Measurements from ENCODE around the gene ANKRD53. TPM values are rescaled to one million over a fixed set of nuclear protein-coding genes. Genes with fewer than 3 reads are reported as not detected.

ANKRD53 gene, protein sequence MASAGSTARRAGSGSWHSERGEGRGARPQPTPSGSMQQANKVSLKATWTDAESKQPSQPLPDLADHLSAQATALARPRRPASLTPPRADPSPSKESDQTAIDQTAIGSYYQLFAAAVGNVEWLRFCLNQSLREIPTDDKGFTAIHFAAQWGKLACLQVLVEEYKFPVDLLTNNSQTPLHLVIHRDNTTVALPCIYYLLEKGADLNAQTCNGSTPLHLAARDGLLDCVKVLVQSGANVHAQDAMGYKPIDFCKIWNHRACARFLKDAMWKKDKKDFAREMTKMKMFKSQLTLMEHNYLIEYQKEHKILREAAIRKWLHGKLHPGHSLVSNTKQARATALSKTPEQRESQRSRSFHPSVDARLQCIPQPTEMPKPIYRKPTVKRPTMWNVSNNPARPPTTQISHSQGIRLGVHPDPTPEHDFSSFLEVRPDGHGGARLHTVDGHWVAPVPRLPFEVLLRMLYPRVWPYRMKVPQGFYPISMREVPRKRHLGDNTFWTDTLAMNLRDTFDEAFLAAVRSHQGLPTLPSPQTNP
- not detected in 2 replicates for total RNA-seq (2014; rRNA removed; shearing (Covaris generic))
- not detected in 2 replicates for polyA plus RNA-seq (2015; cell fraction: cytosol; rRNA removed)
- polyA plus RNA-seq (2015; cell fraction: nucleus; rRNA removed) = not detected in 2 replicates

DNA sequence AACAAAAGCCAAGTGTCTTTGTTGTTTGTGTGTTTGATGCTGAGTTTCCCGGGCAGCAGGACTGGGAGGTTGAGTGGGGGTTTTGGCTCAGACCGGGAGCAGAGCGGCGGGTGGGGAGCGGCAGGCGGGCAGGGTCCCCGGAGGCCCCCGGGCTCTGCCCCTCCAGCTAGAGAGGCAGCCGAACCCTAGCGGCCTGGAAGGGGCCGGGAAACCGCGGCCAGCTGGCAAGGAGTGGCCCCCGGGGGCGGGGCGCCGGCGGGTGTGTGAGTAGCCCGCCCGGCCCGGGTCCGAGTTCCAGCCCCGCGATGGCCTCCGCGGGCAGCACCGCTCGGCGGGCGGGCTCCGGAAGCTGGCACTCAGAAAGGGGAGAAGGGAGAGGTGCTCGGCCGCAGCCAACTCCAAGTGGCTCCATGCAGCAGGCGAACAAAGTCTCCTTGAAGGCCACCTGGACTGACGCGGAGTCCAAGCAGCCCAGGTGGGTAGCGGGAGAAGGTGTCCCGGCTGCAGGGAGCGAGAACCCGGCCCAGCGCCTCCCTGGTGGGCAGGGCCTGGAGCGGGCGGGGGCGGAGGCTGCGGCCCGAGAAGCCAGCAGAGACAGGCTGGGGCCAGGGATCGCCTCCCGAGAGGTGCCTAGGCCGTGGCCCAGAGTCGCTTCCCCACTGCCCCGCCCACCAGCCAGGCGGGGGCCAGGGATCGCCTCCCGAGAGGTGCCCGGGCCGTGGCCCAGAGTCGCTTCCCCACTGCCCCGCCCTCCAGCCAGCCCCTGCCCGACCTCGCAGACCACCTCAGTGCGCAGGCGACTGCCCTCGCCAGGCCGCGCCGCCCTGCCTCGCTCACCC lies at the start of gene ANKRD53:
Gene ANKRD53, plus strand, starts transcription at position 290 of the 839 bp plus-strand sequence. Its CDS starts 16 bp downstream, at position 306.
- no peak for DNase-seq (ENCODE audit: low read depth, low spot score)
- in situ Hi-C loops (cut with HindIII; ENCODE audit: low pct_unique_long_range_greater_than_20kb, low sequenced_read_pairs) = no loop called here

DNA sequence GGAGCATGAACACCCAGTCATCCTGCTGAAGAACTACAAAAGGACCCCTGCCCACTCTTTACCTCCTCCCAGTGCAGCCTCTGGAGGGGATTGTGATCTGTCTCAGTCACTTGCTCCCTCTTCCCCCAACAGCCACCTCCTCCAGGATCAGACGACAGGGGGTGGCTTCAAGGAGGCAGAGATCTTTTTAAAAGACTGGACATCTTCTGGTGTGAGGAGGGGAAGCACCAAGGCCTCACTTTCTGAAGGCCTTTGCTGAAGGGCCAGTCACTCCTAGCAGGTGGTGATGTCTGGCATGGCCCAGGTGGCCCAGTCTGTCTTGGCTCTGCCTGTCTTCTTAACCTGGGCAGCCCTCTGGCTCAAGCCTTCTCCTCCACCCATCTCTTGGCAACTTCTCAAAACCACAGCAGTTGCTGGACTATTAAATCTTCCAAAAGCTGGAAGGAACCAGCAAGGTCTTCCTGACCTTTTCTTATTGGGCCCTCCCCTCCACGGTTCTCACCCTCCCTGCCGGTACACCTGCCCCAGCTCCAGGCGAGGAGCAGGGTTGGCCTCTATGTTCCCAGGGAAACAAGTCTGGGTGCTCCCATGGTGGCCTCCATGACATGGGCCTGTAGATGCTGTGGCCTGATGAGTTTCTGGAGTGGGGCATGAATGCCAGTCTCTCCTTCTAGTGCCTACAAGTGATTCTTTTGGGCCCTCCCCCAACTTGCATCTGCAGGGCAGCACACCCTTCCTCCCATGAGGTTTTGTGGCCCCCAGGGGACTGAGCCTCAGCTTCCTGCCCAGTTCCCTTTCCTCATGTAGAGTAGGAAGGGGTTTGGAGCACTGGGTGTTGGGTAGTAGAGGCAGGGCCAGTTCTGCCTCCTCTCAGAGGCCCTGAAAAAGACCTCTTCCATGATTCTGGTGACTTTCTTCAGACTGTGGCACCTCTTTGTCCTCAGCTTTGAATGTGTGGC lies 47.8 kb upstream of the ANKRD53 start:
- DNase-seq (ENCODE audit: low read depth, low spot score) = no peak

DNA sequence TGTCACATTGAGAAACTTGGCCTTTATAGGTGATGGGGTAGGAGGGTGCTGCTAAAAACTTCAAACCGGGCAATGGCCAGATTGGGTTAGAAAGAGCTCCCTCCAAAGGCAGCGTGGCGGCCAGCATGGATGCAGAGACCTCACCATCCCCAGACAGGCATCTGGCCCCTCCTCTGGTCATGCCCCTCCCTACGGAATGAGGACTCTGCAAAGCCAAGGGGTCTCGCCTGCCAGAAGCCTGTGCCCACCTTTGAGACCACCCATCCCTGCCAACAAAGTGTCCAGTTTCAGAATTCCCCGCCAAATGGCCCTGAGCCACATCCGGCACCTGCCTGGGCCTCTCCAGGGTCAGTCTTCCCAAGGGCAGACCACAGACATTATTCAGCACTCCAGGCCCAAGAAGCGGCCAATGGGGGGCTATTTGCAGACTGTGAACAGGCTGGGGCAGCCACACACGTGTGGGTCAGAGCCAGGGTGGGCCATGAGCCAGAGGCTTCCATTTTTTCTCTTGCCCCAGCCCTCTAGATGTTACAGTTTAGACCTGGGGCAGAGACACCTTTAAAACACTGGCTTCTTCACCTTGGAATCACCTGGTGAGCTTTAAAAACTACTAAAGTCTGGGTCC lies 46.9 kb upstream of the ANKRD53 start:
- in situ Hi-C loops (cut with HindIII; ENCODE audit: low pct_unique_long_range_greater_than_20kb, low sequenced_read_pairs) = no loop called here
- no peak for DNase-seq (ENCODE audit: low read depth, low spot score)

More for the DNA sequence above, 47.8 kb upstream of the ANKRD53 start:
- in situ Hi-C loops (cut with HindIII; ENCODE audit: low pct_unique_long_range_greater_than_20kb, low sequenced_read_pairs) = no loop called here

DNA sequence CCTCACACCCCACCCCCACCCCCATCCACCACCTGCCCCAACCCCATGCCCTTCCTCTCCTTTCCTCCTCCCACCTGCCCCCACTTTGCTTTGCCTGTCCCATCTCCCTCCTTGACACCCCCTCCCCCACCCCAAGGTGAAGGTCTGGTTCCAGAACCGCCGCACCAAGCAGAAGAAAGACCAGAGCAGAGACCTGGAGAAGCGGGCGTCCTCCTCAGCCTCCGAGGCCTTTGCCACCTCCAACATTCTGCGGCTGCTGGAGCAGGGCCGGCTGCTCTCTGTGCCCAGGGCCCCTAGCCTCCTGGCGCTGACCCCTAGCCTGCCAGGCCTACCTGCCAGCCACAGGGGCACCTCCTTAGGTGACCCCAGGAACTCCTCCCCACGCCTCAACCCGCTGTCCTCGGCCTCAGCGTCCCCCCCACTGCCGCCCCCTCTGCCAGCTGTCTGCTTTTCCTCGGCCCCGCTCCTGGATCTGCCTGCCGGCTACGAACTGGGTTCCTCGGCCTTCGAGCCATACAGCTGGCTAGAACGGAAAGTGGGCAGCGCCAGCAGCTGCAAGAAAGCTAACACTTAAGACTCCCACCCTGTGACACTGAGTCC lies 45.7 kb upstream of the ANKRD53 start:
- in situ Hi-C loops (cut with HindIII; ENCODE audit: low pct_unique_long_range_greater_than_20kb, low sequenced_read_pairs) = no loop called here
- no peak for DNase-seq (ENCODE audit: low read depth, low spot score)

DNA sequence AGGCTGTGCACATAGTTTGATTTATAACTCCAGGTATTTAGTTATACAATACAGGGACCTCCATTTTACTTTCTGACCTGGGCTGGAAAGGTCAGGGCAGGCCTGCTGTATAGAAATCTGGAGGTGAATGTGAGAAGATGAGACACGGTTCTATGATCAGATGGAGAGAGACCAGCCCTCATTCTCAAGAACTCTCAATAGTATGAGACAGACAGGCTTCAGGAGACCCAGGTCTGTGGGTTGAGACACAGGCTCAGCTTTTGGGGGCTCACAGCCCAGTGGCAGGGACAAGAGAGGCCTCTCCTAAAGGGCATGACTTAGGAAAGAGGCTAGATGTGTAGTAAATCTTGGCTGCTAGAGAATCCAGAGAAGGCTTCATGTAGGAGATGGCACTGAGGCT lies 43.4 kb upstream of the ANKRD53 start:
- in situ Hi-C loops (cut with HindIII; ENCODE audit: low pct_unique_long_range_greater_than_20kb, low sequenced_read_pairs) = no loop called here
- no peak for DNase-seq (ENCODE audit: low read depth, low spot score)

DNA sequence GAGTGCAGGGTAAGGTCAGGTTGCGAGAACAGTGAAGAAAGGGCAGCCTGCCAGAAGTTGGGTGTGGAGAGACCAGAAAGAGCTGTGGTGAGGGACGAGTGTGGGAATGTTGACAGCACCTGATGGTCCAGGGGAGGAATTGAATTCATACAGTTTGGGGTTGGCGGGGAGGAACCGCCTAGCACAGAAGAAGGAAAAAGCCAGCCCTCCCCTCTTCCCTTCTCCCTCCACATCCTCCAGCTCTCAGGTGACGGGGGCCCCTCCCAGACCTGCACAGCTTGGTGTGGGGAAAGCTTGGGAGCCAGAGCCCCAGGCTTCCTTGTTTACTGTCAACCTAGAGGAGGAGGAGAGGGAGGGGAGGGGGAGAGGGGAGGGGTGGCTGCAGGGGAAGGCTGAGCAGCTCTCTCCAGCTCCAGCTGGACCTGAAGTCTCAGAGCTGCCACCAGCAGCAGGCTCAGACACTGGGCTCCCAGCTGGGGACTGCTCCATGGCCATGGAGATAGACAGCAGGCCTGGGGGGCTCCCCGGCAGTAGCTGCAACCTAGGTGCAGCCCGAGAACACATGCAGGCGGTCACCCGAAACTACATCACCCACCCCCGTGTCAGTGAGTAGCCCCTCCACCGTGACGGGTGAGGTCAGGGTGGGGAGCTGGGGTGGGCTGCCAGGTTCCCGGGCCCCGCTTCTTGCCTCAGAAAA lies 42.8 kb upstream of the ANKRD53 start, which contains the start of gene ATP6V1B1:
Gene ATP6V1B1, plus strand, starts transcription at position 433 of the 697 bp plus-strand sequence. Its CDS starts 55 bp downstream, at position 488.
- no peak for DNase-seq (ENCODE audit: low read depth, low spot score)
- in situ Hi-C loops (cut with HindIII; ENCODE audit: low pct_unique_long_range_greater_than_20kb, low sequenced_read_pairs) = no loop called here

DNA sequence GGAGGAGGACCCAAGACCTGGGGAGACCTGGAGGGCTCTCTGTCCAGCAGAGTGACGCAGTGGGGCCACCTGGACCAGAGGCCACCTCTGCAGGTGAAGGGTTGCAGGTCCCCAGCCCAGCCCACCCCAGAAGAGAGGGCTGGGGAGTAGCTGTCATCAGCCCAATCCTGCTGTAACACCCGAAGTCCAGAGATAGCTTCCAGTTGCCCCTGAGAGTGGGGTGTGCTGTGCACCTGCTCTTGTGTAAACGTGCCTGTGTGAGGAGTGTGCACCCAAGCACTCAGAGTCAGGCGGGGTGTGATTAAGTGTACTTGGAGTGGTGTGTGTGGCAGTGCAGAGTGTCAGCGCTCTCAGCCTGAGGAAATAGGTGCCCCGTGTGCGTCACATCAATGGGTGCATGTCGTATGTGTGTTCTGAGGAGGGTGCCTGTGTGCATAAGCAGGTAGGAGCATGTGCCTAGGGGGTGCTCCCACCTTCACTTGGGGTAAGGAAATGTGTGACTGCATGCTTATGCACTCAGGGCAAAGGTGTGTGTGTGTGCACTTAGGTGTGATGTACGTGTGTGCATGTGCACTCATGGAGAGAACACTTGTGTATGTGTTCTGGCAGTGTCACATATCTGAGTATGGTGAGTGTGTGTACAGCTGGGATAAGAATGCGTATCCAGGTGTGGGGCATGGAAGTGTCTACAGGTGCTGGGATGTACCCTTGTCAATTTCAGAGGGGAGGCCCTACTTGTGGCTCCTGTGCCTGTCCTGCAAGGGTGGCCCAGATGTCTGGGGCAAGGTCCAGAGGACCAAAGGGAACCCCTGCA lies 42.1 kb upstream of the ANKRD53 start:
- DNase-seq (ENCODE audit: low read depth, low spot score) = no peak
- in situ Hi-C loops (cut with HindIII; ENCODE audit: low pct_unique_long_range_greater_than_20kb, low sequenced_read_pairs) = no loop called here

DNA sequence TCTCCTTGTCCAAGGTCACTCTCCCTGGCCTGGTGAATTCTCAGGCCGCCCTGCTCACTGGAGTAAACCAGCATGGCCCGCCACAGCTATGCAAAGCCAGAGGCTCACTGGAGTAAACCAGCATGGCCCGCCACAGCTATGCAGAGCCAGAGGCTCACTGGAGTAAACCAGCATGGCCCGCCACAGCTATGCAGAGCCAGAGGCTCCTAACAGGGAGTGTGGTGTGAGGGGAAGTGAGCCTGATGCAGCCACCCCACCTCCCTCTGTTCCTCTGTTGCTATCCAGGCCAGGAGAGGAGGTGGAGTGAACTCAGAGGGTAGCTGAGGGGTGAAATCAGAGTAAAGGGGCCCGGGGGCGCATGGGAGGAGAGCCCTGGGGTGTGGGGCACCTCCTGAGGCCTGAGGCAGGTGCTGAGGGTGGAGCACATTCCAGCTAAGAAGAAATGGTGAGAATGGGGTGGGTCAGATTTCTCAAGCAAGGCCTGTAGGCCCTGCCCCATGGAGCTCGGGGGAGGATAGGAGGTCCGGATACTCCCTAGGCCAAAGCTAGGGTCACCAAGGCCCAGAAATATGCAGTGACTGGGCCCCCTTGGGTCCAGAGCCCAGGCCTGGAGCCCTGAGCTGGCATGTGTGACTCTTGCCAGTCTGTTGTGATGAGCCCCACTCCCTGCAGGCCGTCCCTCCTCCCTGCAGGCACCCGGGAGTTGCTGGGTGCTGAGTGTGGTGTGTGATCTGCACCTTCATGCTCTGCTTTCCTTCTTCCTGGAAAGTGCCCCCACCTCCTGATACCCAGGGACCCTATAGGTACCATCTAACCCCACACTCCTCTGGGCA lies 41.2 kb upstream of the ANKRD53 start:
- no peak for DNase-seq (ENCODE audit: low read depth, low spot score)

DNA sequence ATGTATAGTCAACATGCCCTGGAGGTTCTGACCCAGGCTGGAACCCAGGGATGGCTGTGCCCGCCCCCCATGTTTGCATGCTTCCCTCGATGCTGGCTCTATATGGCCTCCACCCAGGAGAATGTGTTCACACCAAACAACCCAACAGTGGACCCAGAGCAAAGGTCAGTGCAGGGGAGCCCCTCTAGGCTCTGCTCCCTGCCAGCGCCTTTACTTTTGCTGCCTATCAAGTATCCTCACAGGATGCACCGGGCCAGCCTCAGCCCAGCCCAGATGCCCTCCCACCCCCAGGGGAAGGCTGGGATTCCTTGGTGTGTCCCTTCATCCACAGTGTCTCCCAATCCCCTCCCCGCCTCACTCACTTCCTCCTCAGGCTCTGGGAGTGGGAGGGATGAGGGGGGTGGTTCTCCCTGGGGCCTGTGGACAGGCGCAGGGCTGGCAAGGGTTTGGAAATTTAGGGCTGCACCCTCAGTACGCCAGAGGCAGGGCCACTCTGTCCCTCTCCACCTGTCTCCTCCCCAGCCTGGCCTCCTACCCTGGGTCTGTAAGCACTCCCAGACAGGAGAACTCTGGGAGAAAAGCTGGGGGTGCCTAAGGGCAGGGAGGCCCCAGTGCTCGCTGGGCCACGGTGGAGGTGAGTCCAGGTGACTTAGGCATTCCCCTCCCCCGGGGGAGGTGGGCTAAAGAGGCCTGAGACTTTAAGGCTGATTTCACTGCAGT lies 40.4 kb upstream of the ANKRD53 start:
- no peak for DNase-seq (ENCODE audit: low read depth, low spot score)
- in situ Hi-C loops (cut with HindIII; ENCODE audit: low pct_unique_long_range_greater_than_20kb, low sequenced_read_pairs) = no loop called here

More for the DNA sequence above, 41.2 kb upstream of the ANKRD53 start:
- in situ Hi-C loops (cut with HindIII; ENCODE audit: low pct_unique_long_range_greater_than_20kb, low sequenced_read_pairs) = no loop called here

DNA sequence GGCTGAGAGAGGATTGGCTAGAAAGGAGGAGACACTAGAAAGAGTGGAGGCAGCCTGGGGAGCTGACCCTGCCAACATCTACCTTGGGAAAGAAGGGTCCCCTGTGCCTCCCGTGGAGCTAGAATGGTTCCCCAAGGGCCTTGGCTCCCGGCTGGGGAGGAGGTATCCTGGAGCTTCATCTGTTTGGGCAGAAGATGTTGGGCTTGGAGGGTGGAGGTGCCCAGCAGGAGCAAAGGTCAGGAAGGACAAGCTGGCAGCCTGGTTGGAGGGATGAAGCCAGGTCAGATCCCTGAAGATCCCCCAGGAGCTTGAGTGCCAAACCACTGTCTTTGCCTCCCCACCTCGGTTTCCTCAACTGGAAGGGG lies 39.9 kb upstream of the ANKRD53 start:
- DNase-seq (ENCODE audit: low read depth, low spot score) = no peak
- in situ Hi-C loops (cut with HindIII; ENCODE audit: low pct_unique_long_range_greater_than_20kb, low sequenced_read_pairs) = no loop called here

DNA sequence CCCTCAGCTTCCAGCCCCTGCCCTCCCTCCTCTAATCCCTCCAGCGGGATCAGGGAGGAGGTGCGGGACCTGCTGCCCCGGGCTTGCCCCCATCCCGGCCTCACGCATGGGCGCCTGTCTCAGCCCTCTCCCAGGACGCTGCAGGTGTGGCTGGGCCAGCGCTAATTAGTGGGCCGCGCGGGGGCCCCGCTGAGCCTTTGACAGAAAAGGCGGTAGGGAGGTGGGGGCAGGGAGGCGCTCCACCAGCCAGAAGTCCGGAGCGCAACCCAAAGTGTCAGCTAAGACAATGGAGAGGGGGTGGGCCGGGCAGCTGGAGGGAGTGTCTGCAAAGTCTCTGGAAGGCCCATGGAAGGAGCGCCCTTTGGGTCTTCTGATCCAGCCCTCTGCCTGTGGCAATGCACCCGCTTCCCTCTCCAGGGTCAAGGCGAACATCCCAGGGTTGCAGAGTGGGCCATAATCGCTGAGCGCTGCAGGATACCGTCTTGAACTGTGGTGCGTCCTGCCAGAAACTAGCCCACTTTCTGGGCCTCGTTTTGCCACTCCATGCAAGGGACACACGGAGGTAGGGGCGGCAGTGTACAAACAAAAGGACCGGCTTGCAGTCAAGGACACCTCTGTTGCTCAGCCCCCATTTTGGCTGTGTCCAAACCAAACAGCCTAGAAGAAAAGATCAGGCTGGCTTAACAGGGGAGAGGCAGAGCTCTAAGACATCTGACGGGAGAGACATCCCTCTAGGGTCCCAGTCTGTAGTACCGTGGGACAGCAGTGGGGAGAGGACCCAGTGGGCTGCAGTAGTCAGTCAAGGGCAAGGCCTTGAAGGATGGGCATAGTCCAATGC lies 39.2 kb upstream of the ANKRD53 start:
- in situ Hi-C loops (cut with HindIII; ENCODE audit: low pct_unique_long_range_greater_than_20kb, low sequenced_read_pairs) = no loop called here
- no peak for DNase-seq (ENCODE audit: low read depth, low spot score)

DNA sequence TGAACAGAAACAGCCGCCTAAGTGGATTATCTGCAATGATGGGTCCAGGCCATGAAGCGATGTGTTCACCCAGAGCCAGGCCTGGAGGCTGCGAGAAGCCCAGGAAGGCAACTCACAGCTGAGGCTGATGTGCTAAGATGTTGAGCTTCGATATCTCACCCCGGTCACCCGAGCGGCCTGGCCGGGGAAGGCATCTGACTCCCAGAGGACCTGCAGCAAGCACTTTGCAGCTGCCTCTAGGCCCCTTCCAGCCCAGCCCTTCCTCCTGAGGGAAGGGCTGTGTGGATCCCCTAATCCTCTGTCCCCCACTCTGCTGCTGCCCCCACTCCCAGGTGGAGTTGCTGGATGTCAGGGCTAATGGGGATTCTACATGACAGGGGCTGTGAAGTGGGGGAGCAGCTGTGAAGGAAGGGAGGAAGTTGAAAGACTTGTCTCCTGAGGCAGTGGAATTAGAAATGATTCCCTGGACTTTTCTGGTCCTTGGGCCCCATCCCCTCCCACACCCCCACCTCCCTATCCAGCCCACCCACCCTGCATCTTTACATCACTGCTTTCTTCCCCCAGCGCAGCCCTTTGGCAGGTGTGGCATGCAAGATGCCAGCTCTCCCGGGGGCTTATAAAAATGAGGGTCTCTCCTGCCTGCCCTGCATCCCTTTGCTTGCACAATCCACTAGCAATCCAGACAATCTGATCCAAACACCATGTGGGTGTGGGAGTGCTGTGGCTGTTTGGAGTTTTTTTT lies 38.4 kb upstream of the ANKRD53 start:
- DNase-seq (ENCODE audit: low read depth, low spot score) = no peak
- in situ Hi-C loops (cut with HindIII; ENCODE audit: low pct_unique_long_range_greater_than_20kb, low sequenced_read_pairs) = no loop called here
